ENCODE measurements around the gene AP3S2. TPM values are rescaled to one million over a fixed set of nuclear protein-coding genes. Genes with fewer than 3 reads are reported as not detected.
A peak's percentile ranks its signal among the peaks of the same experiment; 100 is the strongest.
"Not testable (repeated sequence)": the region's sequence is repeated elsewhere in the genome, so short reads cannot be mapped to it uniquely, and the experiment has no call there.

Gene AP3S2
- polyA plus RNA-seq, 1 experiment: 54.8 TPM

- H3K9me3 ChIP-seq (ENCODE audit: control insufficient read depth, insufficient read depth, low read length): no peaks in the 10 kb centered on the region
- TF ChIP-seq, protein P1, sequence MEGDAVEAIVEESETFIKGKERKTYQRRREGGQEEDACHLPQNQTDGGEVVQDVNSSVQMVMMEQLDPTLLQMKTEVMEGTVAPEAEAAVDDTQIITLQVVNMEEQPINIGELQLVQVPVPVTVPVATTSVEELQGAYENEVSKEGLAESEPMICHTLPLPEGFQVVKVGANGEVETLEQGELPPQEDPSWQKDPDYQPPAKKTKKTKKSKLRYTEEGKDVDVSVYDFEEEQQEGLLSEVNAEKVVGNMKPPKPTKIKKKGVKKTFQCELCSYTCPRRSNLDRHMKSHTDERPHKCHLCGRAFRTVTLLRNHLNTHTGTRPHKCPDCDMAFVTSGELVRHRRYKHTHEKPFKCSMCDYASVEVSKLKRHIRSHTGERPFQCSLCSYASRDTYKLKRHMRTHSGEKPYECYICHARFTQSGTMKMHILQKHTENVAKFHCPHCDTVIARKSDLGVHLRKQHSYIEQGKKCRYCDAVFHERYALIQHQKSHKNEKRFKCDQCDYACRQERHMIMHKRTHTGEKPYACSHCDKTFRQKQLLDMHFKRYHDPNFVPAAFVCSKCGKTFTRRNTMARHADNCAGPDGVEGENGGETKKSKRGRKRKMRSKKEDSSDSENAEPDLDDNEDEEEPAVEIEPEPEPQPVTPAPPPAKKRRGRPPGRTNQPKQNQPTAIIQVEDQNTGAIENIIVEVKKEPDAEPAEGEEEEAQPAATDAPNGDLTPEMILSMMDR (IDR thresholded peaks at IDR 0.05; ENCODE audit: low read depth, low read length): no peak
- H3K27ac ChIP-seq (ENCODE audit: low read depth, low read length): peak overlapping the region; percentile 94
- ChIA-PET POLR2A (interaction anchor here (0.7 to 1.5 kb wide), 7 partner anchors 8 to 38 kb away, joined by 3 to 14 read pairs (median 4); partner anchors contain the start of gene ANPEP), CTCF (interaction anchor here (1.0 to 2.4 kb wide), 5 partner anchors 10 to 77 kb away, joined by 3 to 18 read pairs (median 4); no protein-coding TSS in a partner anchor)
- no peak for DNase-seq (ENCODE audit: low read depth, low spot score)
- H3K27me3 ChIP-seq (ENCODE audit: control insufficient read depth, insufficient read depth, low read length): no peaks in the 10 kb centered on the region
- H3K4me3 ChIP-seq (ENCODE audit: low read depth, low read length): no peak overlapping the region
These were observed 56.5 kb downstream of the AP3S2 start for GRCh38 chr15:89837134-89837829.

- TF ChIP-seq, protein P1 (IDR thresholded peaks at IDR 0.05; ENCODE audit: low read depth, low read length): no peak
- peak; percentile 84 for DNase-seq (ENCODE audit: low read depth, low spot score)
- ChIA-PET POLR2A (interaction anchor here (1.0 to 1.5 kb wide), 5 partner anchors 9 to 38 kb away, joined by 3 to 14 read pairs (median 7); partner anchors contain the start of gene ANPEP), CTCF (interaction anchor here (1.0 to 2.4 kb wide), 5 partner anchors 11 to 76 kb away, joined by 3 to 18 read pairs (median 4); no protein-coding TSS in a partner anchor)
- Histone ChIP-seq H3K27ac (ENCODE audit: low read depth, low read length) (peak overlapping the region; percentile 94), H3K27me3 (ENCODE audit: control insufficient read depth, insufficient read depth, low read length) (no peaks in the 10 kb centered on the region), H3K9me3 (ENCODE audit: control insufficient read depth, insufficient read depth, low read length) (no peaks in the 10 kb centered on the region), H3K4me3 (ENCODE audit: low read depth, low read length) (peak overlapping the region; percentile 25)
These were observed 57.3 kb downstream of the AP3S2 start for GRCh38 chr15:89836267-89837133.

DNA sequence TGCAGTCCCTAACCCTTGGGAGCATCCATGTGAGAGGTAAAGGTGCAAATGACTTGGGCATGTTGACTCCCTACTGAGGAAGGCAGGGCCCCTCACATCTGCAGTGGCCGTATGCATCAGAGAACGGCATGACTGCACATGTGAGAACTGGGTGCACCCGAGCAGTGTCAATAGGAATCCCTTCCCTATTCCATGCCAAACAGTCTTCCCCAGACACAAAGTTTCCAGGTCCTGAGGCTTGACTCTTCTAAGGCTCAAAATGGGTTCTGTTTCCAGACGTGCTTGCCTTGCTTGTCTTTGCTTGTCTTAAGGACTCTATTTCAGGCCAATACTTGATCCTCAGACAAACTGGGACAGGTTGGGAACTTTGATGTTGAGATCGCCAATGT is 58.6 kb downstream of the AP3S2 start:
- POLR2A ChIA-PET: no interaction called here
- TF ChIP-seq, protein P1 (IDR thresholded peaks at IDR 0.05; ENCODE audit: low read depth, low read length): no peak
- CTCF ChIA-PET: no interaction called here
- Histone ChIP-seq H3K4me3 (ENCODE audit: low read depth, low read length) (no peak overlapping the region), H3K27ac (ENCODE audit: low read depth, low read length) (no peak overlapping the region), H3K27me3 (ENCODE audit: control insufficient read depth, insufficient read depth, low read length) (no peaks in the 10 kb centered on the region), H3K9me3 (ENCODE audit: control insufficient read depth, insufficient read depth, low read length) (no peaks in the 10 kb centered on the region)
- DNase-seq (ENCODE audit: low read depth, low spot score): no peak

GRCh38 chr15:89834465-89835175 is 59.2 kb downstream of the AP3S2 start:
- H3K4me3 ChIP-seq (ENCODE audit: low read depth, low read length); DNase-seq (ENCODE audit: low read depth, low spot score); POLR2A ChIA-PET; H3K9me3 ChIP-seq (ENCODE audit: control insufficient read depth, insufficient read depth, low read length); CTCF ChIA-PET; H3K27me3 ChIP-seq (ENCODE audit: control insufficient read depth, insufficient read depth, low read length); H3K27ac ChIP-seq (ENCODE audit: low read depth, low read length): not testable (repeated sequence)

GRCh38 chr15:89833966-89834365 is 59.8 kb downstream of the AP3S2 start:
- ChIA-PET POLR2A (no interaction called here), CTCF (no interaction called here)

More at GRCh38 chr15:89833966-89834365, 59.8 kb downstream of the AP3S2 start:
- DNase-seq (ENCODE audit: low read depth, low spot score): no peak
- TF ChIP-seq, protein P1 (IDR thresholded peaks at IDR 0.05; ENCODE audit: low read depth, low read length): no peak
- no peaks in the 10 kb centered on the region for H3K9me3 ChIP-seq (ENCODE audit: control insufficient read depth, insufficient read depth, low read length)
- H3K4me3 ChIP-seq (ENCODE audit: low read depth, low read length): no peak overlapping the region
- H3K27me3 ChIP-seq (ENCODE audit: control insufficient read depth, insufficient read depth, low read length): no peaks in the 10 kb centered on the region
- H3K27ac ChIP-seq (ENCODE audit: low read depth, low read length): no peak overlapping the region
